HG03575 (cell line): ENCODE measurements around the gene HRC.
"Not testable (repeated sequence)": the region's sequence is repeated elsewhere in the genome, so short reads cannot be mapped to it uniquely, and the experiment has no call there.

Experiments
- ATAC-seq: cut with Tn5 transposase; IDR thresholded peaks from one replicate; pipeline ENCODE4 v1.9.1; 2021; ENCODE audit not compliant: unreplicated experiment, insufficient number of reproducible peaks, low FRiP score; ENCODE audit errors: extremely low read depth

HRC gene

GRCh38 chr19:49142866-49143335 lies 12.3 kb downstream of the HRC start:
- no peak for ATAC-seq

GRCh38 chr19:49141352-49141751 lies 13.8 kb downstream of the HRC start:
- no peak for ATAC-seq

GRCh38 chr19:49140951-49141350 lies 14.2 kb downstream of the HRC start:
- no peak for ATAC-seq

DNA sequence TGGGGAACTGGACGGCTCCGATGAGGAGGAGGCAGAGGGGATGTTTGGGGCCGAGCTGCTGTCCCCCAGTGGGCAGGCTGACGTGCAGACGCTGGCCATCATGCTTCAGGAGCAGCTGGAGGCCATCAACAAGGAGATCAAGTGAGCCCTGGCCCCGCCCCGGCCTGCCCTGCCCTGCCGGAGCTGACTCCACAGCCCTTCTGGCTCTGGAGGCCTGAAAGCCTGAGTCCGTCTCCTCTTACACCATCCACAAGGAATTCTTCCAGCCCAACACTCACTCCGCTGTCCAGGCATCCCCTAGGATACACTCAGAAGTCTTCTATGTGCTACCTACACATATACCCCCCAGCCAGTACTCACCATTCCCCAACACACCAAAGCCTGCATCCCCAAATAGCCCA lies 18.4 kb downstream of the HRC start:
- ATAC-seq: no peak

DNA sequence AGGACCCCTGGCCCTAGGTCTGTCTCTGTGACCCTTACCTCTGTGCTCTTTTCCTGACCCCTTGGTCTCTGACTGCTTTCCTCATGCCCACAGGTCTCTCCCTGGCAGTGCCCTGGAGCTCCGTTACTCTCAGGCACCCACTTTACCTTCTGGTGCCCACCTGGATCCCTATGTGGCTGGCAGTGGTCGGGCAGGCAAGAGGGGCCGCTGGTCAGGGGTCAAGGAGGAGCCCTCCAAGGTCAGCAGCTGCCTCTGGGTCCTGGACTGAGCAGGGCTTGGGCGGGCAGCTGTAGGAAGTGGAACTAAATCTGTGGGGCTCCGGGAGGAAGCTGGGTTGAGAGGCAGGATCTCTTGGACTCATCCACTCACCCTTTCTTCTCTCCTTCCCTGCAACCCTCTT lies 19.5 kb downstream of the HRC start:
- ATAC-seq: no peak

DNA sequence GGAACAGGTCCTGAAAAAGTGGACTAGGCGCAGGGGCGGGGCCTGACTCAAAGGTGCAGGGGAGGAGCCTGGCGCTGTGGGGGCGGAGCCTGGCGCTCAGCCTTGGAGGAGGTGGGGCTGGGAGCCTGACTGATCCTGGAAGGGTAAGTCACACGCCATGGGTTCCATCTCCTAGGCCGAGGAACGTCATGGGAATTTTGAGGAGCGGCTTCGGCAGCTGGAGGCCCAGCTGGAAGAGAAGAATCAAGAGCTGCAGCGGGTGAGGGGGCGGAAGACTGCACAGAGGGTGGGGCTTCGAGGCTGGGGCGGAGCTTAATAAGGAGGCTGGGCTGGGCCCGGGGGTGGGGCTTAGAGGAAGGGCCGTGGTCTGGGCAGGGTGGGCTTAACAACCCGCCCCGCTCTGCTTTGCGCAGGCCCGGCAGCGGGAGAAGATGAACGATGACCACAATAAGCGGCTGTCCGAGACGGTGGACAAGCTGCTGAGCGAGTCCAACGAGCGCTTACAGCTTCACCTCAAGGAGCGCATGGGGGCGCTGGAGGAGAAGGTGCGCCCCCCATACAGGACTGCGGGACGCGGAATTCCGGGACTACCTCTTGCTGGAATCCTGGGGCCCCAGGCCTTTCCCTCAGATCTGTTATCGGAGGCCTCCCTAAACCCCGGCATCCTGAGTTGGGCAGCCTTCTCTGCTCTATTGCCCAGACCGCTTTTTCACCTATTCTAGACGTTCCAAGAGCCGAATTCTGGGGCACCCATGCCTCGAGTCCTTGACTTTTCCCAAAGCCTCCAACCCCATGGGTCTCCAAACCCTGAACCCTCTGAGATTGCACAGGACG lies 21.4 kb downstream of the HRC start:
- no peak for ATAC-seq

- ATAC-seq: no peak
Observed at GRCh38 chr19:49132974-49133609, 22.1 kb downstream of the HRC start.

GRCh38 chr19:49130325-49130724 lies 24.9 kb downstream of the HRC start:
- ATAC-seq: no peak

DNA sequence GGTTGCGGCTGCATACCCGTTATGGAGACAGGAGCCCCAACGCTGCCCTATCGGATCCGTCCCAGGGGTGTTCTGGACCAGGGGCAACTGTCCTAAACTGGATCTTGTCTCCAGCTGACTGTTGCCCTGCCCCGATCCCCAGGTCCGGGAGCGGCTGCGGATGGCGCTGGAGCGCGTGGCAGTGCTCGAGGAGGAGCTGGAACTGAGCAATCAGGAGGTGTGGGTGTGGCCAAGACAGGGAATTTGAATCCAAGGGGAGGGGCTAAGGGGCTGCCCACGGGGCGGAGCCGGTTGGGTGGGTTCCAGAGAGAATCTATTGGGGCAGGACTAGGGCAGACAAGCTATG lies 26.0 kb downstream of the HRC start:
- no peak for ATAC-seq

- ATAC-seq: no peak
Observed at GRCh38 chr19:49128545-49129237, 26.5 kb downstream of the HRC start.

GRCh38 chr19:49127674-49128544 lies 27.3 kb downstream of the HRC start:
- ATAC-seq: no peak

- ATAC-seq: not testable (repeated sequence)
Observed at GRCh38 chr19:49127225-49127624, 28.0 kb downstream of the HRC start.

DNA sequence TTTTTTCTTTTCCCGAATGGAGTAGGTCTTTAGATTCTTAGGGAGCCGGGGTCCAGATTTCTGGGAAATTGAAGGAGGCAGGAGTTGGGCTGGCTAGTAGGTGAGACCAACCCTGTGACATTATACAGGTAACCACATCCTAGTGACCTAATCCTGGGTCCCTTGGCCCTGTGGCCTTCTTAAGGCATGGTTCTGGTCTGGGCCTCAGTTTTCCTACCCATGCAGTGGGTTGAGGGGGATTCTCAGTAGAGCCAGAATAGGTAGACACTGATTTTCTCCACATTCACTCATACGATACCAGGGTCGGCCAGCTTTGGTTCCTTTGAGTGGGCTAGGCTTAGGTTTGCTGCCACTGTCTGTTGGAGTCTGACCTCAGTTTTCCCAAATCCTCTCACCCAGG lies 28.6 kb downstream of the HRC start:
- no peak for ATAC-seq

DNA sequence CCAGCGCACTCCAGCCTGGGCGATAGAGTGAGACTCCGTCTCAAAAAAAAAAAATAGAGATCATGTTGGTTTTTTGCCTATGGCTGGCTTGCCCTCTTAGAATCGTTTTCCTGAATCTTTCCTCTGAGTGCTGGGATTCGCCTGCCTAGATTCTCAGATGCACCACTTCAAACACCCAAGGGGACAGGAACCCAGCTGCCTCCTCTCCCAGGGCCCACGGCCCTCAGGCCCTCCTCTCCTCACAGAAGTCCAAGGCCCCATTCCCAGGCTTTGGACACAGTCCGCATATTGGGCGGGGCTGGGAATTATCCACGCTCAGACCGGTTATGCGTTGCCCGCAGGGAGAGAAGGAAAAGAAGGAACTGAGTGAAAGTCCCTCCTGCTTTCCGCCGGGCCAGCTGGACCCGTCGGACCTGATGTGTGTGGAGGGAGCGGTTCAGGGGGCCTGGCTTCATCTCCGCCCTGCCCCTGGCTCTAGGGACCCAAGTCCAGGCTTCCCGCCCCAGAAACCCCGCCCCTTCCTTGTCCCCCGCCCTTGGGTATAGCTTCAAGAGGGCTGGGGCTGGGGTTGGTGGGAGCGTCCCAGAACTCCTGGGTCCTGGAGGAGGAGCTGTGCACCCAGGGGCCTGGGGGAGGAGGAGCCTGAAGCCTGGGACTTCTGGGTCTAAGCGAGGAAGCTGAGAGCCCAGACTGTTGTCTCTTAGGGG lies 30.0 kb downstream of the HRC start:
- no peak for ATAC-seq

DNA sequence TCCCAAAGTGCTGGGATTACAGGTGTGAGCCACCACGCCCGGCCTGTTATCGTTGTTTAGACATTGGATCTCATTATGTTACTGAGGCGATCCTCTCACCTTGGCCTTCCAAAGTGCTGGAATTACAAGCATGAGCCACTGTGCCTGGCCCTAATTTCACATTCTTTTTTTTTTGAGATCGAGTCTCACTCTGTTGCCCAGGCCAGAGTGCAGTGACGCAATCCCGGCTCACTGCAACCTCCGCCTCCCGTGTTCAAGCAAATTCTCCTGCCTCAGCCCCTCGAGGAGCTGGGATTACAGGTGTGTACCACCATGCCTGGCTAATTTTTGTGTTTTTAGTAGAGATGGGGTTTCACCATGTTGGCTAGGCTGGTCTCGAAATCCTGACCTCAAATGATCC lies 31.9 kb downstream of the HRC start:
- not testable (repeated sequence) for ATAC-seq

GRCh38 chr19:49121841-49122240 lies 33.4 kb downstream of the HRC start:
- ATAC-seq: not testable (repeated sequence)

GRCh38 chr19:49120868-49121267 lies 34.3 kb downstream of the HRC start:
- ATAC-seq: no peak

GRCh38 chr19:49120325-49120683 lies 34.9 kb downstream of the HRC start:
- ATAC-seq: no peak
